HK-2 (cell line): Measurements from ENCODE around the gene TUBB.
A peak's percentile ranks its signal among the peaks of the same experiment; 100 is the strongest.

Experiments used
- DNase-seq: peaks from one replicate; pipeline ENCODE4 v3.0.0-alpha.2; 2018; ENCODE audit not compliant: unreplicated experiment

Gene TUBB

GRCh38 chr6:30719791-30720737 lies at the start of gene TUBB:
Gene TUBB (plus strand): TSS chr6:30720352. CDS start chr6:30720507, 155 bp downstream.
- DNase-seq: peak; percentile 97

GRCh38 chr6:30670760-30671527 lies 49.2 kb upstream of the TUBB start:
- DNase-seq: no peak

DNA sequence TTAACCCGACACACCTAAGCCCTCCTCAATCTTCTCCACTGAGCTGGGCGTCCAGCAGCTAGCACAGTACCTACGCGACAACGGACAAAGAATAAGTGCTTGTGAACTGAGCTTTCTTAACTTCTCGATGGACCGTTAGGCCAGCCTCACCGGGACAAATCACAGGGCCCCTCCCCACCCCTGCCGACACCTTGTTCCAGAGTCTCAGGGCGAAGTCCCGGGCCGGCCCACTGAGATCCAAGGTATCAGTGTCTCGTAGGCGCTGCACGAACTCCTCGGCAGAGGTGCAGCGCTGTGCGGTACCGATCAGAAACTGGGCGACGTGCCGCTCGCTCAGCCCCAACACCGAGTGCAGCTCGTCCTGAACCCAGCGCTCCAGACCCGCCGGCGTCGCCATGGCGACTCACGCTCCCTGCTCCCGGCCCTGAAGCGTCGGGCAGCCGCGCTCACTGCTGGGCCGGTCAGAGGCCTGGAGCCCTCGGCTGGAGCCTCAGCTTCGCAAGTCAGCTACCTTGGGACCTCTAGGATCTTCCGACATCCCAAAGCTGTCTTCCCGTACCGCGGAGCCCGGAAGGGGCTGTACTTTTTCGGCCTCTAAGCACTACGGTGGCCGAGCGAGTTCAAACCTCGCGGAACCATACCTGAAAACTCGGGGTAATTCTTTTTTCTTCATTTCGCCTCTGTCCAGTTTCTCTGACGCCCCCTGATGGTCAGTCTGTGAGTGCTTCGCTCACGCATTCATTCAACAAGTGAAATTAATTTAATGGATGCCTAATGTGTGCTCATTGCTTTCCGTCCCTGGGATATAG lies 47.5 kb upstream of the TUBB start, which contains the start of gene DHX16:
Gene DHX16, minus strand, starts transcription at position 562 of the 809 bp plus-strand sequence. Its CDS starts 165 bp downstream, at position 397.
- DNase-seq: peak; percentile 96

- DNase-seq: no peak
Observed at GRCh38 chr6:30676660-30677285, 43.4 kb upstream of the TUBB start.

DNA sequence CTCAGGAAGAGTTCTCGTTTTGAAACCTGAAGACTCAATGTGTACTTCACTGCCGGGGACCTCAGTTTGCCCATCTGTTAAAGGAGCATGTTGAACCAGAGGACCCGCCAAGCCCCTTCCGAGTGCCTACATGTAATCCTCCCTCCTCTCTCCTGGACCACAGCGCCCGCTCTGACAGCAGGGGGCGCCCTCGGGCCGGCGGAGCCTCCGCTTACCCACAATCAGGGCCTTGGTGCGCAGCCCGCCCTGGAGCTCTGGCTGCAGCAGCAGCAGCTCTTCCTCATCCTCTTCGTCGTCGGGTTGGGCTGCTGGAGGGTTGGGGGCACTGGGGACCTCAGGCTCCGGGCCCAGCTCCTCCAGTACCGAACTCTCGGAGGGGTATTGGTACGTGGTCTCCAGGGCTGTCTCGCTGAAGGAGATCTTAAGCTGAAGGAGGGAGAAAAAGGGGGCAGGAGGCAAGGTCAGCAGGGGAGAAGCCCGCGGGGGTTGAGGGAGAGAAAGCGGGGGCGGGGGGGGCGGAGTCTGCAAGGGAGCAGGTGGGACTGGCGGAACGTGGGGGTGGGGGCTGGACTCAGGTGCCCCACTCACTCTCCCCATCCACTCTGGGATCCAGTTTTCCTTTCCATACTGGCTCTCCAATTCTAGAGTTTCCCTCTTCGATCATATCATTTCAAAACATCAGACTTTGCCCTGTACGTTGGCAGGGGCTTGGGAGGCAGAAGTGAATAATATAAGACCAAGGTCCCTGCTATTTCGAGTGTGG lies 41.0 kb upstream of the TUBB start:
- peak; percentile 62 for DNase-seq

- DNase-seq: no peak
Observed at GRCh38 chr6:30679765-30680535, 40.2 kb upstream of the TUBB start.

DNA sequence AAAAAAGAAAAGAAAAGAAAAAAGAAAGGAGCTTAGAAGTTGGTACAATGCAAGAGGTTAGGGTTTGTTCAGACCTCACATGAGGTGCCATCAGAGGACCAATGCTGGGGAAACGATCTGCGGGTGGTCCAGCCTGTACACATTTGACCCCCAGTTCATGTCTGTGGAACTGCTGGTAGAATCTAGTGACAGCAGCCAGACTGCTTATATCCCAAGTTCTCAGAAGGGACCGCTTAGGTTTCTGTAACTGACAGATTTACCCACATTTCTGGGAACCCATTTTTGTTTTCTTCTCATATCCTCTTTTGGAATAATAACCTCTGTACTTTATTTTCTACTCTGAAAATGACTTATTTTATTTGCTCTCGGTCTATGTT lies 38.4 kb upstream of the TUBB start:
- no peak for DNase-seq

DNA sequence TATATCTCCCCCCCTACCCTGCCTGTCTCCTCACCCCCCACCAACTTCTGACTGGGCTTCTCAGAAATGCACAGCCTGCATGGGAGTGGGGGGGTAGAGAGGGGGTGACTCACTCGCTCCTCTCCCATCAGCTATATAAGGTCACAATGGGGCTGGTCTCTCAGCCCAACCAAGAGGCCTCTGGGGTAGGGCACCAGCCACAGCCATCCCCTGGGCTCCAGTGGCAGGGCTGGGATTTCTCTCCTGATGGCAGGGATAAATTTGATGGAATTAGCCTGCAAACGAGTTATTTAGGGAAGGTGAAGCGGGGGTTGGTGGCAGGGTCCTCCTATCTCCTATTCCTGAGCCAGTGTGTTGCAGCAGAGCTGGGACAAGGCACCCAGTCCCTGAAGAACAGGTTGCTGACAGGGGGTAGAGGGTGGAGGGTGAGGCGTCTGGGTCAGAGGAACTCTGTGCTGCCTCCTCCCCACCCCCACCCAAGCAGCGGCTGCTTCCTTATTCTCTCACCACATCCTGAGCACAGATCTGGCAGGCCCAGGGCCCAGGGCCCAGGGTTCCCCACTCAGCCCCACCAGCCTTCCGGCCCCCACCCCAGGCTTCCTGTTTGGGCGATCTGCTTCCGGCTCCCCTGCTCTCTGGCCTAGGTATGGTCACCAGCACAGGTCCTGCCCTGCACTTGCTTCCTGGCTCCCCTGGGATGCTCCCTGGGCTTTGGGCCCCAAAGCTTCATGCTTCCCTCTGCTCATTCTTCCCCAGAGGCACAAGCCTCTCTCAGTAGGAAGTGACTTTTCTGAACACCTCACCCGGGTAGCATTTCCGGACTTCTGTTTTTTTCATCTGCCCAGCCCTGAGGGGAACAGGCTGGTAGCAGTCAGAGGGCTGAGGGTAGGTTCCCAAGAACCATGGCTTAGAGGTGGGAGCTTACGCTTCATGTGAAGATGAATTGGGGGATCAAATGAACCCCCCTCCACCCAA lies 37.7 kb upstream of the TUBB start:
- DNase-seq: peak; percentile 82

DNA sequence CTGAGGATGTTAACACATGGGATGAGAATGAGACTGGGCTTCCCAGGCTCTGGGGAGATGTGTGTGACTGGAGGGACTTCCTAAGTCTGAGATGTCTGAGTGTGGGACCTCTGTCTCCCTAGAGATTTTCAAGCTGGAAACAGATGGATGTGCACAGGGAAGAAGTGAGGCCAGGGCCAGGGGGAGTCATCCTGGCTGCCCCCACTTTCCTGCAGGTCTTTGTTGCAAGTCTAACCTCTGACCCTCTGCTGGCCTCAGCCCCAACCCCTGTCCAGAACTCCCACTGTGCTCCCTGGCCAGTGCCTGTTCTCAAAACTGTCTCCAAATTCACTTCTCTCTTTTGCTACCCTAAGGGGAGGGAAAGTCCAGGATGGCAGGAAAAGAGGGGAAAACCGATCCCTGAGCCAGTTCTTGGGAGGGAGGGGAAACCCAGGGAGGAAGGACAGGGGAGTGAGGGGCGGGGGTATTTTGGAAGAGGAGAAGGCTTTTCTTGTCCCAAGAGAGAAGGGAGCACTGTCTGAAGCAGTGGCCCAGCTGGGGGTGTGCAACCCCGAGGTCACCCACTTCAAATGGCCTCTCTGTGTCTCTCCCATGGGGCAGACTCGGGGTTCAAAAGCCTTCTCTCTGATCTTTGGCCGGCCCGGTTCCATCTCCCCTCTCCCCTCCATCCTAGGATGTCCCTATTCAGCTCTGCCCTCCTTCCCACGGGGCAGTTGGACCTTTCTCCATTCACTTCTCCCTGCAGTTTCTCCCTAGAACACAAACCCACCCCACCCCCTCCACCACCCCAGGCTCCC lies 36.8 kb upstream of the TUBB start:
- DNase-seq: no peak

- DNase-seq: no peak
Observed at GRCh38 chr6:30683980-30684338, 36.2 kb upstream of the TUBB start.

DNA sequence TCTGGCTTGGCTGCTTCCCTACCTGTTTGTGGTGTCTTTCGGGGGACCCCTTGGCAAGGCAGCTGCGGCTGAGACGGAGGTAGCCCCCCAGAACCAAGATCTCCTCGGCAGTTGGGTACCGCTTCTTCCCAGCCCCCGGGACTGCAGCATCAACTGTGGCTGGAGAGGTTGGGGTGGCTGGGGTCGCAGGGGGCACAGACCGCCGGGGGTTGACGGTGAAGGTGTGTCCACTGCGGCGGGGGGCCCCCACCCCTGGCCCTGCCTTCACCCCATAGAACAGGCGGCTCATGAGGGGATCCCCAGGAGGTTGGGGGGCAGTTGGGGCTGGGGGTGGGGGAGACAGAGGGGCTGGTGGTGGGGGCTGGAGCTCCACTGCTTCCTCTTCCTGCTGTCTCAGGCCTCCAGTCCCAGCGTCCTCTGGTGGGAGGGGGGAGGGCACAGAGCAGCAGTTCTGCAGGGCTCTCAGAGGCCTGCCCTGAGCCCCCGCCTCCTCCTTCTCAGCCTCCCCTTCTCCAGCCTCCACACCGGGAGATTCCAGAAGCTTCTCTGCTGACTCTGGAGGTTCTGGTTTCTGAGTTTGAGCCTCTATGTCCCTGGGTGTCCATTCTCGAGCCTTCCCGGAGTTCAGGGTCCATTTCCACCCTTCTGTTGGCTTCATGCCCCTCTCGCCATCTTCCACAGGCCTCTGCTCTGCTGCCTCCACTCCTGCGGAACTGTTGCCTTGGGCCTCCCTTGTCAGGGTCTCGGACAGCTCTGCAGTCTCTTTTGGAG lies 35.6 kb upstream of the TUBB start:
- DNase-seq: peak; percentile 58

GRCh38 chr6:30685157-30686008 lies 34.8 kb upstream of the TUBB start:
- peak; percentile 42 for DNase-seq

DNA sequence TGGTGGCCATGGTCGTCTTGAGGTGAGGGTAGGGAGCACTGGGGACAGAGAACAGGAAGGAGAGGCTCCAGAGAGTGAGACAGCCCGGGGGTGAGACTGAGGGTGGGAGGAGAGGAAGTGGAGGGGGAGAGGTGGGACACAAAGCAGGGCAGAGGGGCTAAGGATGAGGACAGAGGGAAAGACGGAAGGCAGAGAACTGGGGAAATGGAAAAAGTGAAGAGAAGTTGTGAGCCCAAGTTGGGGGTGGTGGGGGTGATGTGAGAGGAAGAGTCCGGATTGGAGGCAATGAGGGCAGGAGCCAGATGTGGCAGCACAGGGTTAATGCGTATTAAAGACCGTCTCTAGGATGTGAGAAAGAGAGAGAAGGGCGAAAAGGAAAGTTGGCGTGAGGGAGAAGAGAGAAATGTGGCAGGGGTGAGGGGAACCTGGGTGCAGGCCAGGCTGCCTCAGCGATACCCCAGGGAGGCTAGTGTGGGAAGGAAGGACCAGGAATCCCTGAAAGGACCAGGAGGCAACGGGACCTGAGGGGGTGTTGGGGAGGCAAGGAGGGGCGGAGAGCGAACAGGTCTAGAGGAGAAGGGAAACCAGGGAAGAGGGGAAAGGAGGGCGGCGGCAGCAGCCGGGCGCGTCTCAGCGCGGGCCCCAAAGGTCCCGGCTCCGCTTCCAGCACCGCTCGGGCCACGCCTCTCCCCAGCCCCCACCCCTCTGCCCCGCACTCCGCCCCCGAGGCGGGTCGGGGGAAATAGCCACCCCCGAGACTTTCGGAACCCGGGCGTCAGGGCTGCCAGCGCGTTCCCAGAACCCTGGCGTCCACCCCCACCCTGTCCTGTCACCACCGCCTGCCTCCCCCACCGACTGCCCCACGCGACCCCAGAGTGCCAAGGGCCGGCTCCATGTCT lies 33.9 kb upstream of the TUBB start, which contains the start of gene PPP1R18:
Gene PPP1R18, minus strand, starts transcription at position 637 of the 899 bp plus-strand sequence. Its CDS starts 627 bp downstream, at position 10.
- peak; percentile 79 for DNase-seq

GRCh38 chr6:30686908-30687658 lies 33.1 kb upstream of the TUBB start:
- peak; percentile 99 for DNase-seq
